ENCODE measurements around the gene RASGRF1. TPM values are rescaled to one million over a fixed set of nuclear protein-coding genes. Genes with fewer than 3 reads are reported as not detected.

The RASGRF1 gene
- total and polyA plus RNA-seq, 9 of the 15 experiments (the other 6 are each of a cell fraction or from before 2014, with no cell fraction given) = 0.03 to 0.58 (median 0.06) TPM; not detected in 1

DNA sequence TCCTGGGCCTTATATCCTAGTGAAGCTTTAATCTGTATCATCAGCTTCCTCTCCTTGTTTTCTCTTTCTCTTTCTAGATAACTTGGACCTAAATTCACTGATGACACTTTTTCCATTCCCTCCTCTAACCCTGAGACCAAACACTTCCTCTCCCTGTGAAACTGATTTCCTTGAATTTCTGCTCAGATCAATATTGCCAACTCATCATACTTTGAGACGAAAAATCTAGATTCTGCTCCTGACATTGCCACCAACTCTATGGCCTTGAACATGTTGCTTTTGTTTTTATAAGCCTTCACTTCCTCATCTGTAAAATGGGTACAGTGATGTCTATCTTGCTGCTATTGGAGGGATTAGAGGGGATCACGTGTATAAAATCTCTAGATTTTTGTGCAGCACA is 42.7 kb upstream of the RASGRF1 start (continued):
- no peak for TF ChIP-seq AFF1 (IDR thresholded peaks at IDR 0.05; ENCODE audit: low read depth in 1 of 2, partially characterized antibody in 2 of 2)

DNA sequence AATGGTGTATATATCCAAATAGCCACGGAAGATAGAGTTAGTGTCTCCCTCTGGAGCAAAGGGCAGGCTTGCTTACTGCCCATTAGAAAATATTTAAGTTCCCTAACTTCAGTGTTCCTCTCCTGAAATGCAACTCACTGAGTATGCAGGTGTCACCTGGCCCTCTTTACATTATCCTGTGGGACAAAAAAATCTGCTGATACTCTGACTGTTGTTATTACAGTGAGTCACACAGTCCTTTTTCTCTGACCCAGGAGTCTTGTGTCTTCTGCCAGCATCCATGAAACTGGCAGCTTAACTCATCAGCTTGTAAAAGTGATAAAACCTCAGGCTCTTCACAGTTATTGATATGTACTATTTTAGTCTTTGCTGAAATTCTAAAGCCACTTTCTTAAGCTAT is 42.2 kb upstream of the RASGRF1 start:
- CTCF ChIA-PET (ENCODE audit: low intra/inter-chr PET ratio) = no interaction called here
- intact Hi-C loops (cut with micrococcal nuclease) = no loop called here
- POLR2A ChIA-PET = no interaction called here
- TF ChIP-seq ZBTB33 (CRISPR knock-in tag; IDR thresholded peaks at IDR 0.05) (no peak), TAF7 (tag; IDR thresholded peaks at IDR 0.05) (no peak), MNT (conservative IDR thresholded peaks at IDR 0.05) (no peak), MCM3 (IDR thresholded peaks at IDR 0.05) (no peak), FOXJ2 (tag; IDR thresholded peaks at IDR 0.05) (no peak), ZKSCAN3 (CRISPR knock-in tag; IDR thresholded peaks at IDR 0.05) (no peak), BCLAF1 (IDR thresholded peaks at IDR 0.05; ENCODE audit: borderline replicate concordance in 1 of 2, control insufficient read depth in 1 of 2, low read depth in 2 of 2, low read length in 1 of 2) (no peak), CHCHD3 (CRISPR knock-in tag; IDR thresholded peaks at IDR 0.05) (no peak), SMAD4 (CRISPR knock-in tag; conservative IDR thresholded peaks at IDR 0.05) (no peak)

More for the DNA sequence above, 42.2 kb upstream of the RASGRF1 start:
- Histone ChIP-seq H3K4me3 (no peak overlapping the region), H3K4me1 (replicated peaks in 1 of 2; ENCODE audit: control insufficient read depth in 2 of 2, insufficient read depth in 2 of 2, low read length in 2 of 2) (no peaks in the 10 kb centered on the region), H3K36me3 (ENCODE audit: control insufficient read depth, insufficient read depth, low read length) (no peaks in the 10 kb centered on the region), H3K79me2 (ENCODE audit: control insufficient read depth, insufficient read depth, low read length) (no peaks in the 10 kb centered on the region), H3K9me1 (ENCODE audit: control insufficient read depth, insufficient read depth, low read length) (no peaks in the 10 kb centered on the region), H4K20me1 (replicated peaks; ENCODE audit: control insufficient read depth, insufficient read depth, low read length) (no peaks in the 10 kb centered on the region), H3K27ac (ENCODE audit: extremely low read depth, low read depth, low read length) (no peak overlapping the region), H3K9ac (ENCODE audit: insufficient read depth in 1 of 2, low read depth in 2 of 2, low read length in 2 of 2) (no peak overlapping the region), H3K9me3 (replicated peaks; ENCODE audit: control insufficient read depth, insufficient read depth, low read depth, low read length) (no peaks in the 10 kb centered on the region), H3K27me3 (ENCODE audit: control insufficient read depth in 2 of 2, insufficient read depth in 2 of 2, low read length in 2 of 2) (peaks cover 3 to 10% of the 10 kb centered on the region in 2 experiments; a peak in 4 of 5 replicates), H3K4me2 (ENCODE audit: insufficient read depth, low read length) (no peak overlapping the region), H2AFZ (ENCODE audit: low read depth, low read length) (no peak overlapping the region)
- WGBS (ENCODE audit: insufficient coverage, low coverage, missing lambda C conversion rate) = 0% methylated on average over 1 of the region's 1 CpG
- FAIRE-seq (no peak), DNase-seq (ENCODE audit: extremely low read depth in 1 of 4, low spot score in 3 of 4) (no peak), ATAC-seq (no peak)
- in situ Hi-C loops (cut with MboI) = no loop called here
- BruUV-seq (replicated peaks) = no TSS peak
